HEK293 (cell line): Measurements from ENCODE around the gene INKA1.

ENCODE experiments used
- ZFP41 ChIP-seq: fragments of 450-650 bp; formaldehyde crosslinking; IDR thresholded peaks from 2 replicates; pipeline ENCODE4 v1.5.1; 2016; ENCODE audit warnings: missing biosample characterization, missing genetic modification characterization, borderline replicate concordance
- ZNF404 ChIP-seq: fragments of 450-650 bp; formaldehyde crosslinking; IDR thresholded peaks from 2 replicates; pipeline ENCODE4 v1.5.1; 2017; ENCODE audit warnings: missing biosample characterization, missing genetic modification characterization
- ZNF488 ChIP-seq: fragments of 450-650 bp; formaldehyde crosslinking; IDR thresholded peaks from 2 replicates; pipeline ENCODE4 v1.5.1; 2016; ENCODE audit warnings: missing biosample characterization, missing genetic modification characterization
- ZNF560 ChIP-seq: fragments of 450-650 bp; formaldehyde crosslinking; IDR thresholded peaks from 2 replicates; pipeline ENCODE4 v1.5.1; 2017; ENCODE audit warnings: missing biosample characterization, missing genetic modification characterization, borderline replicate concordance
- ZNF561 ChIP-seq: fragments of 450-650 bp; IDR thresholded peaks from 2 replicates; pipeline ENCODE4 v1.5.1; 2018; ENCODE audit warnings: missing biosample characterization, missing genetic modification characterization, borderline replicate concordance
- TF ChIP-seq, protein P1 (sequence below): fragments of 450-650 bp; formaldehyde crosslinking; IDR thresholded peaks from 2 replicates; pipeline ENCODE4 v1.5.1; 2016; ENCODE audit warnings: missing biosample characterization, missing genetic modification characterization

GRCh38 chr3:49845694-49846093 lies 42.6 kb downstream of the INKA1 start:
- TF ChIP-seq ZNF560 (no peak), ZNF561 (tag by site-specific recombination) (no peak), ZNF488 (tag by site-specific recombination) (no peak), ZFP41 (tag by site-specific recombination) (no peak), ZNF404 (tag by site-specific recombination) (no peak)
- TF ChIP-seq, protein P1, sequence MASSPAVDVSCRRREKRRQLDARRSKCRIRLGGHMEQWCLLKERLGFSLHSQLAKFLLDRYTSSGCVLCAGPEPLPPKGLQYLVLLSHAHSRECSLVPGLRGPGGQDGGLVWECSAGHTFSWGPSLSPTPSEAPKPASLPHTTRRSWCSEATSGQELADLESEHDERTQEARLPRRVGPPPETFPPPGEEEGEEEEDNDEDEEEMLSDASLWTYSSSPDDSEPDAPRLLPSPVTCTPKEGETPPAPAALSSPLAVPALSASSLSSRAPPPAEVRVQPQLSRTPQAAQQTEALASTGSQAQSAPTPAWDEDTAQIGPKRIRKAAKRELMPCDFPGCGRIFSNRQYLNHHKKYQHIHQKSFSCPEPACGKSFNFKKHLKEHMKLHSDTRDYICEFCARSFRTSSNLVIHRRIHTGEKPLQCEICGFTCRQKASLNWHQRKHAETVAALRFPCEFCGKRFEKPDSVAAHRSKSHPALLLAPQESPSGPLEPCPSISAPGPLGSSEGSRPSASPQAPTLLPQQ = no peak
